MV-4-11 (cell line): ENCODE measurements around the gene EYS.
"Not testable (repeated sequence)": the region's sequence is repeated elsewhere in the genome, so short reads cannot be mapped to it uniquely, and the experiment has no call there.

ENCODE experiments used
- DNase-seq: peaks from one replicate; lab custom pipeline; 2025; lab: John Stamatoyannopoulos, UW

EYS gene

GRCh38 chr6:63953336-63954021, 1753.5 kb downstream of the EYS start:
- not testable (repeated sequence) for DNase-seq

GRCh38 chr6:63947792-63948529, 1759.1 kb downstream of the EYS start:
- no peak for DNase-seq

- no peak for DNase-seq
These were observed 1761.0 kb downstream of the EYS start for GRCh38 chr6:63945987-63946386.

DNA sequence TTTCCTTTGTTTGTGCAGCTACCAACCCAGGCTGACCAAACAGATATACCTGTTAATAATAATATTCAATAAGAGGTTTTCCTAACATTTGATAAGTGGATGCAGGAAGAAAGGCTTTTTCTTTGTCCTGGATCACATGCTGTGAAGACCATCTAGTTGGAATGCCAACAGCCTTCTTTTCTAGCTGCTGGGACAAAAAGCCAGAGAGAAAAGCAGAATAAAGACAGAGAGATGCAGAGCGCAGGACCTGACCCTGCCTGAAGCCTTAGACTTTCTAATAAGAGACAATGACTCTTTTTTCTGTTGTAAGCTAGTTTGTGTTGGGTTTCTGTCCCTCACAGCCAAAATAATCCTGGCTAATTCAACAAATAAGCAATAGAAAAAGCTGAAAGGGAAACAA, 1763.2 kb downstream of the EYS start:
- no peak for DNase-seq

- peak; percentile 22 for DNase-seq
These were observed 1765.1 kb downstream of the EYS start for GRCh38 chr6:63941747-63942470.

DNA sequence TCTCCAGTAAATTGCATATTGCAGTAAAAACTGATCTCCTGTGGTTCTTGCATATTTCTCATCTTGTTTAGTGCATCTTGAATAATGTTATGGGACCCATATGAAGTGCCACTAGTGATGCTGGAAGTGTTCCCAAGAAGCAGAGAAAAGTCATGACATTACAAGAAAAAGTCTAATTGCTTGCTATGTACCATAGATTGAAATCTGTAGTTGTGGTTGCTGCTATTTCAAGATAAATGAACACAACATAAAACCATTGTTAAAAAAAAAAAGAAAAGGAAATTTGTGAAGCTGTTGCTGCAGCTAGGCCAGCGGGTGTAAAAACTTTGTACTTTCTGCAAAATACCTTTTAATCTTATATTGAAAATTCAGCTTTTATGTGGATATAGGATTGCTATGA, 1767.0 kb downstream of the EYS start:
- no peak for DNase-seq

- no peak for DNase-seq
These were observed 1770.6 kb downstream of the EYS start for GRCh38 chr6:63936399-63936798.

- DNase-seq: no peak
These were observed 1771.3 kb downstream of the EYS start for GRCh38 chr6:63935732-63936131.

DNA sequence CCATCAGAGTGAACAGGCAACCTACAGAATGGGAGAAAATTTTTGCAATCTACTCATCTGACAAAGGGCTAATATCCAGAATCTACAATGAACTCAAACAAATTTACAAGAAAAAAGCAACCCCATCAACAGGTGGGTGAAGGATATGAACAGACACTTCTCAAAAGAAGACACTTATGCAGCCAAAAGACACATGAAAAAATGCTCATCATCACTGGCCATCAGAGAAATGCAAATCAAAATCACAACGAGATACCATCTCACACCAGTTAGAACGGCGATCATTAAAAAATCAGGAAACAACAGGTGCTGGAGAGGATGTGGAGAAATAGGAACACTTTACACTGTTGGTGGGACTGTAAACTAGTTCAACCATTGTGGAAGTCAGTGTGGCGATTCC, 1773.1 kb downstream of the EYS start:
- not testable (repeated sequence) for DNase-seq

DNA sequence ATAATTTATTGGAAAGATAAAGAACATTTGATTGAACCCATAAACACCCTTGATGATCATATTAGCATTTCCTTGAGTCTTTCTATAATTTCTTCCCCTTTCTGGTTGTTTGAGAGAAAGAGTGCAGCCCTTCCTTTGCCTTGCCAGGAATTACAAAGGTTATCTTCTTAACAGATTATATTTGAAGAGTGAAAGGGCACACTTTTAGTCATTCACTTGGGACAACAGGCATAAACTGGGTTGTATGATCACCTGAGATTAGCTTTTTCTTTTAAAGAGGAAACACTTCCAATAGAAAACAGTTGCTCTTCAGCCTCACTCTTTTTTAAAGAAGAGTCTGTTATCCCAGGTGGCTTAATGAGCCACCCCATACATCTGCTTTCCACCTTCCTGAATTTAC, 1776.2 kb downstream of the EYS start:
- DNase-seq: no peak

DNA sequence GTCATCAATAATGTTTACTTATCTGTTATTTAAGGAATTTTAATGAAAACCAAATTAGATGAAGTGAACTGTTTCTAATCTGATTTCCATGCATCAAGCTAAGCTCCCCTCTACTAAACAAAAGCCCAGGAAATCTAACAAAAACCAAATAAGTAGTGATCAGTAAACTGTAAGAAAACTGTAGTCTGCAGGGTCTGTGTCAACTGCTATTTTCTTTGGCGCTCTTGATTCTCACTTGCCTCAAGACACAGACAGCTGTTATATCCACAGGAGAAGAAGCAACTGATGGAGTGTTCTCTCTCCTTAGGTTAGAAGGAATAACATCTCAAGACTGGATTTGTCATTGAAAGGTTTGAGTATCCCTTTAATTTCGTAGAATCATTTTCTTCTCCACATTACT, 1777.9 kb downstream of the EYS start:
- no peak for DNase-seq

GRCh38 chr6:63928613-63929012, 1778.4 kb downstream of the EYS start:
- DNase-seq: no peak

DNA sequence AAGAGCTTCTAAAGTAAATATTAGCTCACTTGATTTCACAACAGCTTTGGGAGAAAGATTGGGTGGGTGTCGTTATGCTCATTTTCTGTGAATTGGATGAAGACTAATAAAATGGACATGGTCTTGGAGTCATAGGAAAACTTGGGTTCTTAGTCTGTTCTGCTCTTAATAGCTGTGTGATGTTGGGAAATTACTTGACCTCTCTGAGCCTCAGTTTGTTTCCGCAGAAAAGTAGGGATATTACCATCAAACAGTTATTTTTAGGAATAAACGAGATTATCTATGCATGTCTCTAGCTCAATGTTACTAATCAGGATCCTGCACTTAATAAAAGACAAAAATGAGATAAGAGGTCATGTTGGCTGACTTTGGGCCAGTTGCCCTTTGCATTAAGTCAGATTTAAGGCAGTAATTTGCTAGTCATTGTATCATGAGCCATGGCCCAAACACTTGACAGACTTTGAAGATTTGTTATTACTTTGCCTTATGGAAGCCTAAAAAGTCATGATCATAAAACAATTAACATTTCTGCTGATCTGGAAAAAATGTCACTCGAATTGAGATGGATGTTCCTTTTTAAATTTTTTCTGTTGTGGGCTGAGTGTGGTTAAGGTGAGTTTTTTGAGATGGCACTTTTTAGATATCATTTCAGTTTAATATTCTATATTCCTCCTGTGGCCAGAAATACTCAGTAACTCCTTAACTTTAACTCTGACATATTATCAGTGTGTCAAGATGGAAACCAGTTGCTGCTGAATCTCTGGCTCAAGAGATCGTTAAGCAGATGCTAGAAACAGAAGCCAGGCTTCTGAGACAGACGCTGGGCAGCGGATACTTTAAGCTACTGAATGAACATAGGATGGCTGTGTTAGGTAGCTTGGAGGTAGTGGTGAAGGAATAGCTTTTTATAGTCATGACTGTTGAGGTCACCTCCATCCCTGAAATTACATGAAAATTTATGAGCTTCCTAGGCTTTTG, 1779.8 kb downstream of the EYS start:
- DNase-seq: no peak

- no peak for DNase-seq
These were observed 1780.7 kb downstream of the EYS start for GRCh38 chr6:63926258-63926780.

- DNase-seq: peak; percentile 20
These were observed 1783.8 kb downstream of the EYS start for GRCh38 chr6:63923139-63923739.

DNA sequence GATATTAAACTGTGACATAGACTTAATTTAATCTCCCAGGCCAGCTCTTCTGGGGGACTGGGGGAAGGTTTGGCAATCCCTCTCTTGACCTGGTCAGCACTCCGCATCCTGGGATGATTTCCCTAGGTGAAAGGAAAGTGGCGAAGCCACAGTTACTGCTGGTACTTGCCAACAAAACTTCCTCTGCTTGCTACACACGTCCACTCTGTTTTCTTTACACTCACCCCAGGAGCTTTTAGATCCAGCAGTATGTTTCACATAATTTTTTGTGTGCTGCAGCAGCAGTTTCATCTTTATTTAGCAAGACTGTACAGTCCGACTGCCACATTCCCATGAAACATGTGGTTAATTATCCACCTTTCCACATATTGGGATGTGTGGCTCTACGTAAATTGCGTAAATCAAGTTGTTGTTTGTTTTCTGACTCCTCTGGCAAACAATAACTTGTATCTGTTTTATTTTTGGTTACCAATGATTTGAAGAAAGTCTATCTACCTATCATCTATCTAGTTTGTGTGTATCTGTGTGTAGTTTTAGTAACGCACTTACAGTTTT, 1787.4 kb downstream of the EYS start:
- no peak for DNase-seq

DNA sequence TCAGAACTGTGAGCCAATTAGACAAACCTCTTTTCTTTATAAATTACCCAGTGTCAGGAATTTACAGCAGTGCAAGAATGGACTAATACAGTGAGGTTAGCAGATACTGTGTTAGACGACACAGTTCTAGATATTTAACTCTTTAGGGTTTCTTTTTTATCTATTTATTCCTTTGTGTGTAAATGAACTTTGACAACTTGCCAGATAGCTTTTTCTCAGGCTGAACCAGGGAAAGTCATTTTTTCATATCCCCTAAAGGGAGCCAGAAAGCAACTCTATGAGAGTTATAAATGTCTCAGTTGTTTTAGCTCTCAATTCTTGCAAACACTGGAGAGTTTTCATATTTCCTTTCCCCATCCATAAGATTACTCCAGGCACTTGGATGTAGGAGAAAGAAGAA, 1794.1 kb downstream of the EYS start:
- no peak for DNase-seq

GRCh38 chr6:63910863-63911551, 1796.0 kb downstream of the EYS start:
- DNase-seq: no peak

DNA sequence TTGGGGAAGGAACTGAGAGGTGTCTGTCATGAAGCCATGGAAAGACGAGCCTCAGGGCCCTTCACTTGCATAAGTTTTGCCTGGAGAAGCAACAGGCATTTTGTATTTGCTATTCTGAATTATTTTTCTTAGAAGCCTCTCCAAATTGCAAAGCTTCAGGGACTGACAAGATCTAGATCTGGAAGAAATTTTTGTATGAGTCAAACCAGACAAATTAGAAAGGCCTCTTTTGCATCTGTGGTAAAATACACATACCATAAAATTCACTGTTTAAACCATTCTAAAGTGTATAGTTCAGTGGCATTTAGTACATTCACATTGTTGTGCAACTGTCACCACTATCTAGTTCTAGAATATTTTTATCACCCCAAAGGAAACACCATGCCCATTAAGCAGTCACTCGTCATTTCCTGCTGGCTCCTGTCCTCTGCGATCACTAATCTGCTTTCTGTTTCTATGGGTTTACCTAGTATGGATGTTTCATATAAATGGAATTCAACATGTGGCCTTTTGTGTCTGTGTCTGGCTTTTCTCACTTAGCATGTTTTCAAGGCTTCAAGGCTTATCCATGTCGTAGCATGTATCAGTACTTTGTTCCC, 1802.3 kb downstream of the EYS start:
- peak; percentile 87 for DNase-seq

DNA sequence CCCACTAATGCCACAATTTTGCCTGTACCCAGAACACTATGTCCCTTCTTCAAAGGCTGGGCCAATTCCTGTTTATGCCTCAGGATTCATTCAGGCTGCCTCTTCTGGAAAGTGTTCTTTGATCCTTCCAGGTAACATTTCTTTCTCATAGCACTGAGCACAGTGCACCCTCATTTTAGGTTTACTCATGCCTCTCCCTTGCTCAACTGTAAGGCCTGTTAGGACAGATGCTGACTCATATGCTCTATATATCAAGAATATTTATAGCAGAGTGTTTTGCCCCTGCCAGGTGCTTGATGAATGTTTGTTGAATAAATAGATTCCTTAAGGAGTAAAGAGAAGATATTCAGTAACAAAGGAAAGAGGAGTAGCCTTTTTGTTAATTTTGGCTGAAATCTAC, 1807.5 kb downstream of the EYS start:
- DNase-seq: peak; percentile 11
